Adrenal gland (tissue), 12 donors: ENCODE measurements around the gene SMIM31. TPM values are rescaled to one million over a fixed set of nuclear protein-coding genes. Genes with fewer than 3 reads are reported as not detected.

Source experiments
- DNase-seq, 7 donors: peaks; one replicate each; pipeline ENCODE4 v3.0.0-alpha.2; 2019 to 2020
- H3K27ac ChIP-seq, 5 donors: fragments of 200-600 bp; sonication (generic) in 4 of 5; 1 replicate in 3 of 5; 2 replicates in 2 of 5; pipeline versions ENCODE4 v1.5.1 to v1.8.0; 2016 to 2020; ENCODE audit warnings: mild to moderate bottlenecking in 1 of 5
- H3K27me3 ChIP-seq: fragments of 200-600 bp; 2 replicates; pipeline ENCODE4 v1.8.0; 2021
- H3K36me3 ChIP-seq, 2 donors: fragments of 200-600 bp; replicated peaks in 1 of 2; 1 replicate in 1 of 2; 2 replicates in 1 of 2; pipeline versions ENCODE4 v1.5.1 to v1.8.0; 2018 to 2022
- H3K4me1 ChIP-seq, 2 donors: fragments of 200-600 bp; replicated peaks in 1 of 2; 1 replicate in 1 of 2; 2 replicates in 1 of 2; pipeline versions ENCODE4 v1.5.1 to v1.8.0; 2018 to 2021
- H3K4me3 ChIP-seq, 4 donors: fragments of 200-600 bp; sonication (generic) in 3 of 4; one replicate each; pipeline ENCODE4 v1.5.1; 2016 to 2018
- H3K9me3 ChIP-seq, 3 donors: fragments of 200-600 bp; sonication (generic) in 1 of 3; replicated peaks in 1 of 3; 1 replicate in 2 of 3; 2 replicates in 1 of 3; pipeline versions ENCODE4 v1.5.1 to v1.8.0; 2016 to 2021
- CTCF ChIP-seq, 6 experiments: fragments of 450-650 bp in 4 of 6; fragments of 200-600 bp in 2 of 6; sonication (generic) in 1 of 6; IDR thresholded peaks; 1 replicate in 5 of 6; 2 replicates in 1 of 6; pipeline versions ENCODE4 v1.5.1 to v1.8.0; 2016 to 2021; ENCODE audit warnings: antibody characterized with exemption in 6 of 6, mild to moderate bottlenecking in 2 of 6, moderate library complexity in 1 of 6
- POLR2A ChIP-seq, 2 donors: fragments of 450-650 bp; IDR thresholded peaks; one replicate each; pipeline ENCODE4 v1.6.1; 2017; ENCODE audit warnings: antibody characterized with exemption in 2 of 2, mild to moderate bottlenecking in 2 of 2, moderate library complexity in 1 of 2
- WGBS, 4 donors: extraction: QIAGEN DNeasy Blood & Tissue Kit in 2 of 4; methylation state at CpG; one replicate each; pipeline versions ENCODE4 v1.1.5 to v1.1.7; 2013 to 2017; 5-methylcytosine and 5-hydroxymethylcytosine counted together
- intact Hi-C, 2 donors: fragments of 100-400 bp; cut with DNase I; formaldehyde crosslinking; loops; one replicate each; pipeline versions ENCODE4 v1.14.1 to v1.15.0; 2022 to 2023
- polyA plus RNA-seq, 3 donors: library from polyadenylated mRNA; stranded (reverse); fragments of 200-250 nt in 2 of 3; fragments of 350-450 nt in 1 of 3; fragmentation: Illumina TruSeq in 1 of 3; extraction: RNeasy Lipid Tissue Mini Kit (QIAGEN cat#74804) in 1 of 3; gene quantifications; one replicate each; pipeline ENCODE4 v1.2.3, GENCODE V29; 2013 to 2014
- total RNA-seq, 9 donors: library from RNA; depleted of rRNA in 4 of 9; stranded (reverse); fragments of >200 nt in 4 of 9; fragments of 120-200 nt in 1 of 9; fragmentation: NEBNext Ultra II Directional in 1 of 9; extraction: Animal tissue kit (Norgen Biotek cat#: 25700) in 1 of 9; gene quantifications; one replicate each; pipeline versions ENCODE4 v1.1.0 to v1.2.4, GENCODE V29; 2013 to 2023
- donor health status: healthy with polysubstance abuse.
- donor health status: Bipolar disorder and iron deficiency.
- donor health status: DM: yes; HTN: yes; CAD: no.
- donor health status: DM: no; HTN: no; CAD: no.
- donor health status: DM: no; HTN: no; CAD: no.
- donor health status: DM: yes; HTN: yes; CAD: no.

Gene SMIM31
- total and polyA plus RNA-seq, 12 donors, result not detected

- Histone ChIP-seq H3K9me3 (no peaks in the 10 kb centered on the region), H3K4me3 (no peak overlapping the region), H3K36me3 (no peaks in the 10 kb centered on the region), H3K27me3 (no peaks in the 10 kb centered on the region), H3K4me1 (no peaks in the 10 kb centered on the region), H3K27ac (no peak overlapping the region)
- WGBS, 4 donors, result 74 to 86% (median 76%) methylated on average over 1 of the region's 1 CpG
- no peak for TF ChIP-seq POLR2A (IDR thresholded peaks at IDR 0.05)
- no peak for TF ChIP-seq CTCF (IDR thresholded peaks at IDR 0.05)
- intact Hi-C loops, result no loop called here
- no peak for DNase-seq
Measured at GRCh38 chr4:164819366-164819765, 65.4 kb downstream of the SMIM31 start.

- WGBS, 4 donors, result 24 to 26% (median 25%) methylated on average over 4 of the region's 4 CpGs
- Histone ChIP-seq H3K4me1 (no peaks in the 10 kb centered on the region), H3K9me3 (no peaks in the 10 kb centered on the region), H3K4me3 (no peak overlapping the region), H3K27ac (no peak overlapping the region), H3K27me3 (no peaks in the 10 kb centered on the region), H3K36me3 (no peaks in the 10 kb centered on the region)
- DNase-seq, result no peak
- intact Hi-C loops, result no loop called here
- TF ChIP-seq CTCF (IDR thresholded peaks at IDR 0.05) (no peak), POLR2A (IDR thresholded peaks at IDR 0.05) (no peak)
Measured at GRCh38 chr4:164821711-164822110, 67.8 kb downstream of the SMIM31 start.

GRCh38 chr4:164824581-164824980, 70.7 kb downstream of the SMIM31 start:
- no peaks in the 10 kb centered on the region for H3K27me3 ChIP-seq
- H3K27ac ChIP-seq, result no peak overlapping the region
- no peak for DNase-seq
- H3K9me3 ChIP-seq, result no peaks in the 10 kb centered on the region
- H3K36me3 ChIP-seq, result no peaks in the 10 kb centered on the region
- no peaks in the 10 kb centered on the region for H3K4me1 ChIP-seq
- WGBS, 4 donors, result 67 to 89% (median 76%) methylated on average over 4 of the region's 4 CpGs
- no peak for TF ChIP-seq POLR2A (IDR thresholded peaks at IDR 0.05)
- no peak for TF ChIP-seq CTCF (IDR thresholded peaks at IDR 0.05)
- no peak overlapping the region for H3K4me3 ChIP-seq
- intact Hi-C loops, result no loop called here

- no peaks in the 10 kb centered on the region for H3K4me1 ChIP-seq
- WGBS, 4 donors, result 54 to 74% (median 71%) methylated on average over 3 of the region's 3 CpGs
Measured at GRCh38 chr4:164828955-164829354, 75.0 kb downstream of the SMIM31 start.

More at GRCh38 chr4:164828955-164829354, 75.0 kb downstream of the SMIM31 start:
- no peaks in the 10 kb centered on the region for H3K27me3 ChIP-seq
- no peaks in the 10 kb centered on the region for H3K36me3 ChIP-seq
- no peak for DNase-seq
- no peak overlapping the region for H3K4me3 ChIP-seq
- H3K9me3 ChIP-seq, result no peaks in the 10 kb centered on the region
- intact Hi-C loops, result no loop called here
- no peak for TF ChIP-seq POLR2A (IDR thresholded peaks at IDR 0.05)
- TF ChIP-seq CTCF (IDR thresholded peaks at IDR 0.05), result no peak
- no peak overlapping the region for H3K27ac ChIP-seq
